ENCODE measurements around the gene ZNF608.

Gene ZNF608

DNA sequence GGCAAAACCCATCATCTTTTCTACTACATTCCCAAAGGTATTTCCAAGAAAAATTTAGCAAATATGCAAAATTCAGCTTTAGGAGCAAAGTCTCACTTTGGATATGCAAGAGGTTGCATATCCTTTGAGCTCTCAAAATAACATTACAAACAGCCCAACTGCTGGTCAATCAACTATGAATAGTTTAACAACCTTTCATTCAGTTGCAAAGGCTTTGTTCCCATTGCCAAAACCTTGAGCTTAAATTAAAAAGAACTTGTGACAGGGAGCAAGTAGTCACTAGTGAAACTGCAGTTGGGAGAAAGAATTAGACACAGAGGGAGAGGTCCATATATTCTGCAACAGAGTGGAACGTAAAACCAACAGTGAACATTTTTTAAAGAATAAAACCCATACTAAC is 8.8 kb downstream of the ZNF608 start:
- TF ChIP-seq CTCF (IDR thresholded peaks at IDR 0.05; ENCODE audit: low read depth, low read length, missing control alignments) = no peak
- no peak overlapping the region for H3K4me3 ChIP-seq (replicated peaks; ENCODE audit: low read depth, low read length)
- no peak for DNase-seq (ENCODE audit: extremely low read depth, low read depth)

- no peak overlapping the region for H3K4me3 ChIP-seq (replicated peaks; ENCODE audit: low read depth, low read length)
- no peak for DNase-seq (ENCODE audit: extremely low read depth, low read depth)
- no peak for TF ChIP-seq CTCF (IDR thresholded peaks at IDR 0.05; ENCODE audit: low read depth, low read length, missing control alignments)
Measured at GRCh38 chr5:124736805-124737188, 9.6 kb downstream of the ZNF608 start.

GRCh38 chr5:124736082-124736804 is 10.2 kb downstream of the ZNF608 start:
- H3K4me3 ChIP-seq (replicated peaks; ENCODE audit: low read depth, low read length) = peak overlapping the region; percentile 31
- TF ChIP-seq CTCF (IDR thresholded peaks at IDR 0.05; ENCODE audit: low read depth, low read length, missing control alignments) = no peak
- DNase-seq (ENCODE audit: extremely low read depth, low read depth) = peak; percentile 91

DNA sequence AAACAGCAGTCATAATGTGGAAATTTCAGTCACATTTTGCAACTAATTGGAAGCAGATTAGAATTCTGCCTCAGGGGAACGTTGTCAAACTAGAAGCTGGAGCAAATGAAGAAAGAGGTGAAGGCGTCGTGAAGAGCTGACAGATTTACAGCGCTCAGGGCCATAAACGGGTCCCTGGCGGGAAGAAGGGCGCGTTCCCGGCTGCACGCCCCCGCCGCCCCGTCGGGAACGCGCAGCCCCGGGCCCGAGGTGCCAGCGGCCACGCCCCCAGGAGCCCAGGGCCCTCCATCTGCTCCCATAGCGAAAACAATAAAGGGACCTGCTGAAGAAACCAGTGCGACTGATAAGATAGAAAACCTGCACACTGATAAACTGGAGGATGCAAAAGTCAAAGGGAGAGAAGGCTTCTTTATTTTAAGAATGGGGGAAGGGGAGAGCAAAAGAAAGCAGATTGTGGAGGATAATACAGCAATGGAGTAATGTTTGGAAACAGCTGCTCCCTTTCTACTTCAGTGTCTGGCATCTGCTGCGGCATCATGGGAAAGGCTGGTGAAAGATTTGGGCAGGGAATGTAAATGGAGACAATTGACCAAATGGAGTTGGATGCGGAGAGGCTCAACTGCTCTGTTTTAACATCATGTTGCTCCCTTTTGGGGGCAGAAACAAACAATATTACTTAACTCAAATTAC is 11.1 kb downstream of the ZNF608 start:
- TF ChIP-seq CTCF (IDR thresholded peaks at IDR 0.05; ENCODE audit: low read depth, low read length, missing control alignments) = no peak
- DNase-seq (ENCODE audit: extremely low read depth, low read depth) = peak; percentile 95
- peak overlapping the region; percentile 31 for H3K4me3 ChIP-seq (replicated peaks; ENCODE audit: low read depth, low read length)

- no peak for DNase-seq (ENCODE audit: extremely low read depth, low read depth)
- H3K4me3 ChIP-seq (replicated peaks; ENCODE audit: low read depth, low read length) = no peak overlapping the region; the same call in 1 of the 2 replicates
- no peak for TF ChIP-seq CTCF (IDR thresholded peaks at IDR 0.05; ENCODE audit: low read depth, low read length, missing control alignments)
Measured at GRCh38 chr5:124734574-124735168, 11.8 kb downstream of the ZNF608 start.

- no peak overlapping the region for H3K4me3 ChIP-seq (replicated peaks; ENCODE audit: low read depth, low read length)
- DNase-seq (ENCODE audit: extremely low read depth, low read depth) = no peak
- no peak for TF ChIP-seq CTCF (IDR thresholded peaks at IDR 0.05; ENCODE audit: low read depth, low read length, missing control alignments)
Measured at GRCh38 chr5:124733329-124733650, 13.1 kb downstream of the ZNF608 start.
